ENCODE results near the gene PRRX1.

Gene PRRX1

GRCh38 chr1:170730014-170730413 is 66.1 kb downstream of the PRRX1 start:
- CTCF ChIA-PET: interaction anchor here (1.4 kb wide), 2 partner anchors 12 to 41 kb away, joined by 4 read pairs; no protein-coding TSS in a partner anchor

GRCh38 chr1:170730438-170730837 is 66.5 kb downstream of the PRRX1 start:
- no peak for TF ChIP-seq CTCF (IDR thresholded peaks at IDR 0.05; ENCODE audit: control extremely low read depth, extremely low read depth, low read depth, missing control alignments)
- POLR2A ChIA-PET: no interaction called here
- no peak for DNase-seq (ENCODE audit: extremely low spot score)
- CTCF ChIA-PET: interaction anchor here (1.4 kb wide), 2 partner anchors 12 to 20 kb away, joined by 3 to 4 read pairs; no protein-coding TSS in a partner anchor

More at GRCh38 chr1:170730014-170730413, 66.1 kb downstream of the PRRX1 start:
- POLR2A ChIA-PET: no interaction called here
- DNase-seq (ENCODE audit: extremely low spot score): no peak
- TF ChIP-seq CTCF (IDR thresholded peaks at IDR 0.05; ENCODE audit: control extremely low read depth, extremely low read depth, low read depth, missing control alignments): no peak

GRCh38 chr1:170731566-170732251 is 67.8 kb downstream of the PRRX1 start:
- no peak for TF ChIP-seq CTCF (IDR thresholded peaks at IDR 0.05; ENCODE audit: control extremely low read depth, extremely low read depth, low read depth, missing control alignments)
- POLR2A ChIA-PET: no interaction called here
- CTCF ChIA-PET: interaction anchor here (1.0 to 1.4 kb wide), 2 partner anchors 14 to 21 kb away, joined by 3 to 4 read pairs; no protein-coding TSS in a partner anchor
- no peak for DNase-seq (ENCODE audit: extremely low spot score)

- no peak for TF ChIP-seq CTCF (IDR thresholded peaks at IDR 0.05; ENCODE audit: control extremely low read depth, extremely low read depth, low read depth, missing control alignments)
- DNase-seq (ENCODE audit: extremely low spot score): no peak
- ChIA-PET CTCF (interaction anchor here (1.0 kb wide), 1 partner anchor 14 kb away, joined by 4 read pairs; no protein-coding TSS in a partner anchor), POLR2A (no interaction called here)
Measured at GRCh38 chr1:170732252-170732588, 68.3 kb downstream of the PRRX1 start.

- POLR2A ChIA-PET: no interaction called here
Measured at GRCh38 chr1:170734412-170735175, 70.7 kb downstream of the PRRX1 start.

More at GRCh38 chr1:170734412-170735175, 70.7 kb downstream of the PRRX1 start:
- CTCF ChIA-PET: interaction anchor here (1.3 kb wide), 1 partner anchor 46 kb away, joined by 3 read pairs; no protein-coding TSS in a partner anchor
- DNase-seq (ENCODE audit: extremely low spot score): no peak
- TF ChIP-seq CTCF (IDR thresholded peaks at IDR 0.05; ENCODE audit: control extremely low read depth, extremely low read depth, low read depth, missing control alignments): no peak

Data from GM10248 (cell line).